ENCODE results near the gene TOM1.

TOM1 gene

GRCh38 chr22:35334004-35334403, 34.3 kb downstream of the TOM1 start:
- Histone ChIP-seq H3K27me3 (ENCODE audit: control insufficient read depth, insufficient read depth, low read length, poor library complexity, severe bottlenecking) (no peaks in the 10 kb centered on the region), H3K36me3 (ENCODE audit: control insufficient read depth, insufficient read depth, low read length) (peaks cover 8% of the 10 kb centered on the region), H3K4me3 (ENCODE audit: insufficient read depth, low read depth, low read length) (no peak overlapping the region), H3K9me3 (ENCODE audit: control insufficient read depth, low read length) (no peaks in the 10 kb centered on the region), H3K4me1 (ENCODE audit: control insufficient read depth, insufficient read depth, low read length) (no peaks in the 10 kb centered on the region), H3K27ac (ENCODE audit: insufficient read depth, low read depth, low read length, poor library complexity, severe bottlenecking) (no peak overlapping the region)
- 76 to 77% methylated on average over 9 of the region's 9 CpGs for WGBS, 2 experiments

- Histone ChIP-seq H3K27me3 (ENCODE audit: control insufficient read depth, insufficient read depth, low read length, poor library complexity, severe bottlenecking) (no peaks in the 10 kb centered on the region), H3K27ac (ENCODE audit: insufficient read depth, low read depth, low read length, poor library complexity, severe bottlenecking) (no peak overlapping the region), H3K4me3 (ENCODE audit: insufficient read depth, low read depth, low read length) (no peak overlapping the region), H3K4me1 (ENCODE audit: control insufficient read depth, insufficient read depth, low read length) (no peaks in the 10 kb centered on the region), H3K36me3 (ENCODE audit: control insufficient read depth, insufficient read depth, low read length) (peaks cover 8% of the 10 kb centered on the region), H3K9me3 (ENCODE audit: control insufficient read depth, low read length) (no peaks in the 10 kb centered on the region)
- WGBS, 2 experiments, result 90 to 91% methylated on average over 7 of the region's 7 CpGs
Measured at GRCh38 chr22:35335468-35335867, 35.8 kb downstream of the TOM1 start.

DNA sequence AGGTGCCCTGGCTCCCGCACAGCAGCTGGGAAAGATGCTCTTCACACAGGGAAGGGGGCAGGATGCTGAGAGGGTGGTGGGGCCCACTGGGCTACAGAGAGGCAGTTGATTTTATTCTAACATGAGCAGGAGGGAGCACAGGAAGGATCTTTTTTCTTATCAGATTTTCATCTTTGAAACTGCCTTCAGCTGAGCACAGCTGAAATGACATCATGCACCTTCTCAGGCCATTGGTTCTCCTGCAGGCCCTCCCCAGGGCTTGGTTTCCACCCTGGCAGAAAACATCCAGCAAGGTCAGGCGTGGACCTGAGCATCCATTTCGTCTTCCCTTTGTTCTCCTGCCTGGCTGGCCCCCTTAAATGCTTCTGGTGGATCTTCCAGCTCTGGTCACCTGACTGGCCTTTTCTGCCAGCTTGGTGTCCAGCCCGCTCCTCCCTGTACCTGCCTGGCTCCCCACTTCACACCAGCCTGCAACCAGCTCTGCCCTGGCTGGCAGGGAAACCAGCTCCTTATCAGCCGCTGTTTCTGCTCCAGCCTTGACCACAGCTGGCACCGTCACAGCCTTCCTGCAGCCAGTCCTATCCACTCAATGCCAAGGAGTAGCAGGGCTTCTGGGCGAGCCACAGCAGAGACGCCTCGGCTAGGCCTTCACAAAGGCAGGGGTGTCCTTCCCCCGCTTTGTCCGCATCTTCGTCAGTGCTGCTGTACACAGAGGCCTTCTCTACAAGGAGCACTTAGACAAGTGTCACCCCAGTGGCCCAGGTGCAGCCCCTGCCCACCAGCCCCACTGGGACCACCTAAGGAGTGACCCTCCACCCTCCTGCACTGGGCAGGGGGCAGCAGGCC, 36.5 kb downstream of the TOM1 start:
- H3K9me3 ChIP-seq (ENCODE audit: control insufficient read depth, low read length), result no peaks in the 10 kb centered on the region
- H3K27me3 ChIP-seq (ENCODE audit: control insufficient read depth, insufficient read depth, low read length, poor library complexity, severe bottlenecking), result no peaks in the 10 kb centered on the region
- WGBS, 2 experiments, result 91 to 92% methylated on average over 12 of the region's 12 CpGs
- peaks cover 8% of the 10 kb centered on the region for H3K36me3 ChIP-seq (ENCODE audit: control insufficient read depth, insufficient read depth, low read length)
- H3K27ac ChIP-seq (ENCODE audit: insufficient read depth, low read depth, low read length, poor library complexity, severe bottlenecking), result no peak overlapping the region
- H3K4me1 ChIP-seq (ENCODE audit: control insufficient read depth, insufficient read depth, low read length), result no peaks in the 10 kb centered on the region
- H3K4me3 ChIP-seq (ENCODE audit: insufficient read depth, low read depth, low read length), result no peak overlapping the region

DNA sequence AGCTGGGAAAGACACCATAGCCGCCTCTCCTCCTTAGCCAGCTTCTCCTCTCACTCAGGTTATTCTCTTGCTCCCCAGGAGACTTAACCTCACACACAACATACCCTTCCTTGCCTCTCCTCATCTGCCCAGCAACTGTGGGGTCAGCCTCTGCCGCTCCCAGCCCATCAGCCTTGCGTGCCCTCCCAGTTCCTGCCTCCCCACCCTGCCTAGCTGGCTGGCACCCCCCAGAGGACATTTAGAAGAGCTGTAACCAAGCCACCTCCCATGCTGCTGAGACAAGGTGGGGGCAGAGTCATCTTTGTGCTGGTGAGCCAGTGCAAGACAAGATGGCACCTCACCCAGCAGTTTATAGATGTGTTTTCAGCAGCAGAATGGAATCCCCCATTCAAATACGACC, 38.2 kb downstream of the TOM1 start:
- 81 to 85% methylated on average over 4 of the region's 4 CpGs for WGBS, 2 experiments
- Histone ChIP-seq H3K27ac (ENCODE audit: insufficient read depth, low read depth, low read length, poor library complexity, severe bottlenecking) (no peak overlapping the region), H3K36me3 (ENCODE audit: control insufficient read depth, insufficient read depth, low read length) (peaks cover 3% of the 10 kb centered on the region)

DNA sequence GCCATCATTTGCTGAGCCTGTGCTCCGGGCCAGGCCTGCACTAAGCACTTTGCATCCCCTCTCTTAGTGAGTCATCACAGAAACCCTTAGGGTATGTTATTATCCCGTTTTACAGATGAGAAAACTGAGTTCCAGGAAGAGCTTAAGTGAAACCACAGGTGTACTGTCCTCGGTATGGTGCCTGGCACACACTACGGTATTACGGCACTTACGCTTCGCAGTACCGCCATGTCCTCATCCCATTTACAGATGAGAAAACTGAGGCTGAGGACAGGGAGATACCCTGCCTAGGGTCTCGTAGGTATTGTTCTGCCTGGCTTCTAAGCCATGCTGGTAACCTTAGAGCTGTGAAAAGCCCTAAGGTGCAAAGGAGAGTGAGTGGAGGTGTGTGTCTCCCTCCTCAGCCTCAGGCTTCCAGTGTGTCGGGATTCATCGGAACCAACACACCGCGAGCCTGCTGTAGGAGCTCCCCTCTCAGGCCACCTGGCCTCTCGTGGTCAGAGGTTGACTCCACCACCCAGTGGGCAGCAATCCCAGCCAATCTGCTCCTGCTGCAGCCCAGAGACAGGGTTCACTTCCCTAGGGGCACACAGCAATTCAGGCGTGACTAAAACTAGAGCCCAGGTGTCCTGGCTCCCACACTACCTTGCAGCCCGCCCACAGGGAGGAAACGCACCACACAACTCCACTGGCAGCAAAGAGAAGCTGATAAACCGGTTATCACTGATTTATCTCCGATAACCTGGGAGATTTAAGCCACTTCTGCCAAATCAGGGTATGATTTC, 41.6 kb downstream of the TOM1 start:
- Histone ChIP-seq H3K36me3 (ENCODE audit: control insufficient read depth, insufficient read depth, low read length) (no peaks in the 10 kb centered on the region), H3K27me3 (ENCODE audit: control insufficient read depth, insufficient read depth, low read length, poor library complexity, severe bottlenecking) (no peaks in the 10 kb centered on the region), H3K4me1 (ENCODE audit: control insufficient read depth, insufficient read depth, low read length) (no peaks in the 10 kb centered on the region), H3K4me3 (ENCODE audit: insufficient read depth, low read depth, low read length) (no peak overlapping the region), H3K27ac (ENCODE audit: insufficient read depth, low read depth, low read length, poor library complexity, severe bottlenecking) (no peak overlapping the region), H3K9me3 (ENCODE audit: control insufficient read depth, low read length) (no peaks in the 10 kb centered on the region)
- WGBS, 2 experiments, result 94% methylated on average over 19 of the region's 19 CpGs

More for the DNA sequence above, 38.2 kb downstream of the TOM1 start:
- Histone ChIP-seq H3K27me3 (ENCODE audit: control insufficient read depth, insufficient read depth, low read length, poor library complexity, severe bottlenecking) (no peaks in the 10 kb centered on the region), H3K4me3 (ENCODE audit: insufficient read depth, low read depth, low read length) (no peak overlapping the region), H3K4me1 (ENCODE audit: control insufficient read depth, insufficient read depth, low read length) (no peaks in the 10 kb centered on the region), H3K9me3 (ENCODE audit: control insufficient read depth, low read length) (no peaks in the 10 kb centered on the region)

- WGBS, 2 experiments, result 87% methylated on average over 4 of the region's 4 CpGs
- Histone ChIP-seq H3K9me3 (ENCODE audit: control insufficient read depth, low read length) (no peaks in the 10 kb centered on the region), H3K27ac (ENCODE audit: insufficient read depth, low read depth, low read length, poor library complexity, severe bottlenecking) (no peak overlapping the region), H3K4me1 (ENCODE audit: control insufficient read depth, insufficient read depth, low read length) (no peaks in the 10 kb centered on the region), H3K36me3 (ENCODE audit: control insufficient read depth, insufficient read depth, low read length) (no peaks in the 10 kb centered on the region), H3K4me3 (ENCODE audit: insufficient read depth, low read depth, low read length) (no peak overlapping the region), H3K27me3 (ENCODE audit: control insufficient read depth, insufficient read depth, low read length, poor library complexity, severe bottlenecking) (no peaks in the 10 kb centered on the region)
Measured at GRCh38 chr22:35342390-35342789, 42.7 kb downstream of the TOM1 start.

GRCh38 chr22:35343664-35344550, 44.2 kb downstream of the TOM1 start:
- Histone ChIP-seq H3K4me3 (ENCODE audit: insufficient read depth, low read depth, low read length) (no peak overlapping the region), H3K27ac (ENCODE audit: insufficient read depth, low read depth, low read length, poor library complexity, severe bottlenecking) (no peak overlapping the region), H3K27me3 (ENCODE audit: control insufficient read depth, insufficient read depth, low read length, poor library complexity, severe bottlenecking) (no peaks in the 10 kb centered on the region), H3K9me3 (ENCODE audit: control insufficient read depth, low read length) (no peaks in the 10 kb centered on the region), H3K36me3 (ENCODE audit: control insufficient read depth, insufficient read depth, low read length) (no peaks in the 10 kb centered on the region), H3K4me1 (ENCODE audit: control insufficient read depth, insufficient read depth, low read length) (no peaks in the 10 kb centered on the region)
- WGBS, 2 experiments, result 96 to 97% methylated on average over 26 of the region's 26 CpGs

DNA sequence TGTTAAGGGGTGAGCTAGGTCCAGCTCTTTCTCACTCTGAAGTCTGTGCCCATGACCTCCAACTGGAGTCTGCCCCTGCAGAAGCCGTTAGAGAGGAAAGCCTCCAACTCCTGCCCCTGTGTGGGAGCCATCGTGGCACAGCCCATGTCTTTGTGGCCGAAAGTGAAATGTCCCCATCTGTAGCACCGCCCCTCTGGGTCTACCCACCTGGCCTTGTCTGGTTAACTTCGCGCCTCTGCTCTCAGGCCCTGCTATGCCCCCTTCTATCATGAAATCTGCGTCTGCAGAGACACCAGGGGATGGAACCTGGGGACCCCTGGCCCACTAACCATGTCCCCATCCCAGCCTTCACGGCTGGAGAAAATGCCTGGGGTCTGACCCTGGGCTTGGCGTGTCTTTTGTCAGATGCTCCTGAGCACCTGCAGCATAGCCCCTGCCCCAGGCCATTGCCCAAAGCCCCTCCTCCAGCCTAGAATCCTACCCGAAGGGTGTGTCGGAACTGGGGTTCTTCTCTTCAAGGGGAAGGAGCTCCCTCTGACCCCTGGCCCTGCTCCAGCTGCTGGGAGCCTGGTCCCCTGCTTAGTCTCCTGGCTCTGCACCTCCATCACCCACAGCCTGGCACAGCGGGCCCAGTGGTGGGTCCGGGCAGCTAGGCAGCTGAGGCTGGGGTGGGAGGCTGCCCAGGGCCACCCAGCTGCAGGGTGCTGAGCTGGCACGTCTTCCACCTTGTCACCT, 45.4 kb downstream of the TOM1 start:
- no peaks in the 10 kb centered on the region for H3K9me3 ChIP-seq (ENCODE audit: control insufficient read depth, low read length)
- H3K4me3 ChIP-seq (ENCODE audit: insufficient read depth, low read depth, low read length), result no peak overlapping the region
- peaks cover 8% of the 10 kb centered on the region for H3K4me1 ChIP-seq (ENCODE audit: control insufficient read depth, insufficient read depth, low read length)
- WGBS, 2 experiments, result 93% methylated on average over 14 of the region's 14 CpGs
- no peaks in the 10 kb centered on the region for H3K27me3 ChIP-seq (ENCODE audit: control insufficient read depth, insufficient read depth, low read length, poor library complexity, severe bottlenecking)
- H3K36me3 ChIP-seq (ENCODE audit: control insufficient read depth, insufficient read depth, low read length), result no peaks in the 10 kb centered on the region
- no peak overlapping the region for H3K27ac ChIP-seq (ENCODE audit: insufficient read depth, low read depth, low read length, poor library complexity, severe bottlenecking)

DNA sequence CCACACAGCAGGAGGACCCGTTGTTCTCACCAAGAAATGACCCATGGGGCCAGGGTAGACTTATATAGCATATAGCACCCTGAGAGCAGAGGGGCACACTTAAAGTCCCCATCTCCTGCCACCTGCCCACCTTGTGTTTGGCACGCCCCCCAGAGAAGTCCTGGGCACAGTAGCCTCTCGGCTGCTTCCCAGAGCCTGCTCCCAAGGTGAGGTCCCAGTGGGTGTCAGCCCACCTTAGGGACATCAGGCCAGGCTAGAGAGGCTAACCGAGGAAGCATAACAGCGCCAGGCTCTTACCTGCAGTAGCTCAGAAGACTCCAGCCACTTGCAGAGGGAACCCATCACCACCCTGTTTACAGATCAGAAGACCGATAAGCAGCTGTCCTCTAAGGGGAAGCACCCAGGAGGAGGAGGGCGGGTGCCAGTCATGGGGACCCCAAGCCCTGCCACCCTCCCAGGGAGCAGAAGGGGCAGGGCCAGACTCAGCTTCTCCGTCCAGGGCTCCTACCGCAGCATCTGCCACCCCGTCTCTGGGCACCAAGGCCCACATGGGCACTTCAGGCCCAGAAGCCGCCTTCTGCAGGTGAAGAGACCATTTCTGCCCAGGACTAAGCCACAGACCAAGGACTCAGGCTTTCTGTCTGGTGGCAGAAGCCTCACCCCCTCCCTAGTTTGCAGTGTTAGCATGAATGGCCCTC, 46.3 kb downstream of the TOM1 start:
- H3K36me3 ChIP-seq (ENCODE audit: control insufficient read depth, insufficient read depth, low read length), result no peaks in the 10 kb centered on the region
- no peak overlapping the region for H3K27ac ChIP-seq (ENCODE audit: insufficient read depth, low read depth, low read length, poor library complexity, severe bottlenecking)
- H3K9me3 ChIP-seq (ENCODE audit: control insufficient read depth, low read length), result no peaks in the 10 kb centered on the region
- H3K27me3 ChIP-seq (ENCODE audit: control insufficient read depth, insufficient read depth, low read length, poor library complexity, severe bottlenecking), result peaks cover under 1% of the 10 kb centered on the region
- WGBS, 2 experiments, result 94 to 97% methylated on average over 11 of the region's 11 CpGs
- H3K4me3 ChIP-seq (ENCODE audit: insufficient read depth, low read depth, low read length), result no peak overlapping the region
- H3K4me1 ChIP-seq (ENCODE audit: control insufficient read depth, insufficient read depth, low read length), result peaks cover 13% of the 10 kb centered on the region
